NCI-H1930 (cell line): ENCODE measurements around the gene CD164L2.
A peak's percentile ranks its signal among the peaks of the same experiment; 100 is the strongest.
"Not testable (repeated sequence)": the region's sequence is repeated elsewhere in the genome, so short reads cannot be mapped to it uniquely, and the experiment has no call there.

Experiments
- DNase-seq, 2 experiments: peaks; one replicate each; lab custom pipeline; 2025; lab: John Stamatoyannopoulos, UW

CD164L2 gene

GRCh38 chr1:27383039-27383605 is at the start of gene CD164L2:
CD164L2 (minus strand) TSS chr1:27383333; CDS start chr1:27383239, 94 bp downstream.
- DNase-seq: peak; percentile 24 to 57

GRCh38 chr1:27432725-27433124 is 49.6 kb upstream of the CD164L2 start:
- DNase-seq: not testable (repeated sequence)

GRCh38 chr1:27431601-27431940 is 48.4 kb upstream of the CD164L2 start:
- no peak for DNase-seq

- no peak for DNase-seq
These were observed 47.9 kb upstream of the CD164L2 start for GRCh38 chr1:27430903-27431600.

- DNase-seq: no peak
These were observed 45.9 kb upstream of the CD164L2 start for GRCh38 chr1:27429029-27429425.

- DNase-seq: no peak
These were observed 45.3 kb upstream of the CD164L2 start for GRCh38 chr1:27428316-27429028.

GRCh38 chr1:27427816-27428315 is 44.7 kb upstream of the CD164L2 start:
- DNase-seq: no peak

GRCh38 chr1:27427329-27427728 is 44.2 kb upstream of the CD164L2 start:
- DNase-seq: no peak

- no peak for DNase-seq
These were observed 40.6 kb upstream of the CD164L2 start for GRCh38 chr1:27423709-27424108.

- DNase-seq: no peak
These were observed 35.4 kb upstream of the CD164L2 start for GRCh38 chr1:27418326-27419185.

- no peak for DNase-seq
These were observed 34.6 kb upstream of the CD164L2 start for GRCh38 chr1:27417713-27418112.

GRCh38 chr1:27416387-27417111 is 33.4 kb upstream of the CD164L2 start:
- DNase-seq: peak; percentile 11 to 24

- DNase-seq: no peak
These were observed 31.0 kb upstream of the CD164L2 start for GRCh38 chr1:27414091-27414490.

- no peak for DNase-seq
These were observed 29.9 kb upstream of the CD164L2 start for GRCh38 chr1:27413004-27413403.

GRCh38 chr1:27412502-27412901 is 29.4 kb upstream of the CD164L2 start:
- DNase-seq: no peak

- DNase-seq: no peak
These were observed 27.6 kb upstream of the CD164L2 start for GRCh38 chr1:27410709-27411108.

GRCh38 chr1:27409669-27410068 is 26.5 kb upstream of the CD164L2 start:
- DNase-seq: no peak

- DNase-seq: no peak
These were observed 25.0 kb upstream of the CD164L2 start for GRCh38 chr1:27408151-27408550.

- DNase-seq: not testable (repeated sequence)
These were observed 23.7 kb upstream of the CD164L2 start for GRCh38 chr1:27406791-27407190.

GRCh38 chr1:27406362-27406680 is 23.2 kb upstream of the CD164L2 start:
- no peak for DNase-seq

GRCh38 chr1:27405598-27406361 is 22.6 kb upstream of the CD164L2 start:
- DNase-seq: not testable (repeated sequence)
